Tibial artery (tissue), 4 donors: ENCODE data around the gene OTOS.

Experiments
- DNase-seq, 2 donors: peaks; one replicate each; pipeline ENCODE4 v3.0.0-alpha.2; 2019
- H3K27ac ChIP-seq, 2 donors: fragments of 200-600 bp; sonication (generic) in 1 of 2; 1 replicate in 1 of 2; 2 replicates in 1 of 2; pipeline ENCODE4 v1.5.1; 2018 to 2019; ENCODE audit warnings: mild to moderate bottlenecking in 1 of 2
- H3K27me3 ChIP-seq, 2 donors: fragments of 200-600 bp; sonication (generic) in 1 of 2; one replicate each; pipeline versions ENCODE4 v1.5.1 to v1.6.0; 2016 to 2019
- H3K36me3 ChIP-seq, 3 donors: fragments of 200-600 bp; sonication (generic) in 2 of 3; one replicate each; pipeline ENCODE4 v1.5.1; 2016 to 2019; ENCODE audit warnings: mild to moderate bottlenecking in 2 of 3
- H3K4me1 ChIP-seq, 4 donors: fragments of 200-600 bp; sonication (generic) in 2 of 4; 1 replicate in 3 of 4; 2 replicates in 1 of 4; pipeline ENCODE4 v1.5.1; 2016 to 2019
- H3K4me3 ChIP-seq, 2 donors: fragments of 200-600 bp; sonication (generic) in 1 of 2; 1 replicate in 1 of 2; 2 replicates in 1 of 2; pipeline ENCODE4 v1.5.1; 2018 to 2019; ENCODE audit warnings: mild to moderate bottlenecking in 2 of 2
- H3K9me3 ChIP-seq, 3 donors: fragments of 200-600 bp; sonication (generic) in 1 of 3; one replicate each; pipeline ENCODE4 v1.5.1; 2016 to 2019
- intact Hi-C: fragments of 100-400 bp; cut with DNase I; formaldehyde crosslinking; loops from one replicate; pipeline ENCODE4 v1.15.0; 2023; ENCODE audit warnings: low total_unique reads
- TF ChIP-seq, protein P1 (sequence below), 2 experiments: fragments of 200-600 bp in 1 of 2; fragments of 450-650 bp in 1 of 2; IDR thresholded peaks; one replicate each; pipeline ENCODE4 v1.5.1; 2017 to 2019; ENCODE audit warnings: antibody characterized with exemption in 2 of 2, mild to moderate bottlenecking in 1 of 2, moderate library complexity in 1 of 2

The OTOS gene

DNA sequence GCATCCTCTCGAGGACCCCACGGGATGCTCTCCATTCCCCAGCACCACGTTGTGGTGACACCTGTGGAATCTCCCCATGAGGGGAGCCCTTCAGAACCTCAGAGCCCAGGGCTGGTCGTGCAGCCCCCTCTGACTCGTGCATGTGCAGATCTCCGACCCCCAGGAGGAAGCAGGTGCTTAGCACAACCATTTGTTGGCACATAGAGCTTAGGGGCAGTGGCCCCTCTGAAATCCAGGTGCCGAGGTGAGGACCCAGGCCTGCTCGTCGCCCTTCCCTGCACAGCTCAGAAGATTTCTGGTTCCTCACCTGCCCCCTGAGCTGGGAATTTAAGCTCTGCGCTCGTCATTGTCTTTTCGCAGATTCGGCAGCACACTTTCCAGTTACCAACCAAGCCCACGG, 1.3 kb upstream of the OTOS start:
- Histone ChIP-seq H3K27me3 (peaks cover 0 to 43% of the 10 kb centered on the region in 2 donors), H3K27ac (no peak overlapping the region), H3K4me1 (peaks cover 0 to 7% (median 4%) of the 10 kb centered on the region in 4 donors), H3K36me3 (no peaks in the 10 kb centered on the region), H3K9me3 (no peaks in the 10 kb centered on the region), H3K4me3 (no peak overlapping the region)
- TF ChIP-seq, protein P1, sequence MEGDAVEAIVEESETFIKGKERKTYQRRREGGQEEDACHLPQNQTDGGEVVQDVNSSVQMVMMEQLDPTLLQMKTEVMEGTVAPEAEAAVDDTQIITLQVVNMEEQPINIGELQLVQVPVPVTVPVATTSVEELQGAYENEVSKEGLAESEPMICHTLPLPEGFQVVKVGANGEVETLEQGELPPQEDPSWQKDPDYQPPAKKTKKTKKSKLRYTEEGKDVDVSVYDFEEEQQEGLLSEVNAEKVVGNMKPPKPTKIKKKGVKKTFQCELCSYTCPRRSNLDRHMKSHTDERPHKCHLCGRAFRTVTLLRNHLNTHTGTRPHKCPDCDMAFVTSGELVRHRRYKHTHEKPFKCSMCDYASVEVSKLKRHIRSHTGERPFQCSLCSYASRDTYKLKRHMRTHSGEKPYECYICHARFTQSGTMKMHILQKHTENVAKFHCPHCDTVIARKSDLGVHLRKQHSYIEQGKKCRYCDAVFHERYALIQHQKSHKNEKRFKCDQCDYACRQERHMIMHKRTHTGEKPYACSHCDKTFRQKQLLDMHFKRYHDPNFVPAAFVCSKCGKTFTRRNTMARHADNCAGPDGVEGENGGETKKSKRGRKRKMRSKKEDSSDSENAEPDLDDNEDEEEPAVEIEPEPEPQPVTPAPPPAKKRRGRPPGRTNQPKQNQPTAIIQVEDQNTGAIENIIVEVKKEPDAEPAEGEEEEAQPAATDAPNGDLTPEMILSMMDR (IDR thresholded peaks at IDR 0.05), result no peak
- peak in 1 of 2 donors; percentile 33 for DNase-seq
- intact Hi-C loops, result no loop called here

DNA sequence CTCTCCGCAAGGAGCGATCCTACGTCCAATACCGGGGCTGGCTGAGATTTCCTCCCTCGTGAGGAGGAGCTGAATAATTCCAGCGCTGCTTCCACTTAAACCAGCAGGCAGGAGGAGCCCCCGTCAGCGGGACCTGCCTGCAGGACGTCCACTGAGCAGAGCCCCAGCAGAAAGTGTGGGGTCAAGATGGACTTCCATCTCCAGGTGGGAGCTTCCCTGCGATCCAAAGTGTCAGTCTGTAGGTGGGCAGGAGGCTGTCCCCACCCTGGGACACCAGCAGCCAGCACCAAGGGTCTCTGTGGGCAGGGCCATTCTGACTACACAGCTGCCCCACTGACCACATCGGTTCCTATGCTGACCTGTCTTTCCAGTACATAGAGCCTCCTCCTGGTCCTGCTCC, 462 bp upstream of the OTOS start:
- intact Hi-C loops, result no loop called here
- no peaks in the 10 kb centered on the region for H3K36me3 ChIP-seq
- H3K4me1 ChIP-seq, result peaks cover 0 to 12% (median 5%) of the 10 kb centered on the region in 4 donors
- no peak overlapping the region for H3K4me3 ChIP-seq
- no peak overlapping the region for H3K27ac ChIP-seq
- H3K27me3 ChIP-seq, result peaks cover 0 to 35% of the 10 kb centered on the region in 2 donors
- H3K9me3 ChIP-seq, result no peaks in the 10 kb centered on the region
- peak in 1 of 2 donors; percentile 39 for DNase-seq
- TF ChIP-seq, protein P1 (IDR thresholded peaks at IDR 0.05), result no peak

DNA sequence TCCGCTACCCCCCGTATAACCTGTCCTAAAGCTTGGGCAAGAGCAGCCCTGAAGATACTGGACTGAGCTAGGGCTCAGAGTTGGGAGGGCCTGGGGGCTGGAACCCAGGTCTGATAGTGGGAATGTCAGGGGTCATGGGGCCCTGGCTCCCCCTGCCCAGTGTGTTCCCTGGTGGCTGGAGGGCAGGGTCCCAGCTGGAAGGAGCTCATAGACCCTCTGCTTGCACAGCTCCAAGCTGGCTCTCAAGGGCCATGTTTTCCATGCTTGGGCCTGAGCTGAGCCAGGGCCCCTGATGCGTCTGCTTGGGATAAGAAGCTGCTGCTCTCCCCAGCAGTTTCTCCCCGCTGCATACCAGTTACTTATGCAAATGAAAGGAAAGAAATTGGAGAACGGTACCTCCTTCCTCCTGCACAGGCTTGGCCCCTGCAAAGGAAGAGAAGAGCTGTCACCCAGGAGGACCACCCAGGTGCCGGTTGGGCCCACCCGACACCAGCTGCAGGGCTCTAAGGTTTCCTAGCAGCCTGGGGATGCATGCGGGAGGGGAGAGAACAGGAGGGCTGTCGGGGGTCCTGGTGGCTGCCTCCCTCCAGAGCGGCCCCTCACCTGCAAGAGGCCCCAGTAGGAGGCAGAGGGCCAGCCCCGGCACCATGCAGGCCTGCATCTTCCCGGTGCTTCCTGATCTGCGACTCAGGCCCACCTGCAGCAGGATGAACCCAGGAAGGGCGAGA, 628 bp downstream of the OTOS start:
- intact Hi-C loops, result no loop called here
- Histone ChIP-seq H3K27me3 (peaks cover 0 to 28% of the 10 kb centered on the region in 2 donors), H3K27ac (no peak overlapping the region), H3K9me3 (no peaks in the 10 kb centered on the region), H3K36me3 (no peaks in the 10 kb centered on the region), H3K4me1 (peaks cover 0 to 20% (median 12%) of the 10 kb centered on the region in 4 donors), H3K4me3 (no peak overlapping the region)
- TF ChIP-seq, protein P1 (IDR thresholded peaks at IDR 0.05), result no peak
- peak; percentile 6 to 60 for DNase-seq

DNA sequence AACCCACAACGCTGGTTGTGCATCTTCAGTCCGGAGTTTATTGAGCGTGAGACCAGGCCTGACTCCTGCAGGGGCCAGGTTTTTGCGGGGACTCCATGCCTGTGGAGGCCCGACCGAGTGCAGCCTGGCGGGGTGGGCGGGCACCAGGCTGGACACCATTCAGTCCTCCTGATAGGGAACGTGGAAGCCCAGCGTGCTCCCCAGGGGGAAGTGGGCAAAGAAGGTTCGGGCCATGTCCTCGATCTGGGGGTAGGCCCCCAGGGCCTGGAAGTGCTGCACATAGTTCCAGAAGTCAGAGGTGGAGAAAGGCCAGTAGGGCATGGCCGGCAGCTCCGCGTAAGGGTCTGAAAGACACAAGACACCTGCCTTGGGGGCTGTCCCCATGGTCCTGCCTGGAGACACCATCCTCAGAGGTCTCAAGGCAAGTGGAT, 1.4 kb downstream of the OTOS start:
- intact Hi-C loops, result no loop called here
- peak; percentile 13 to 51 for DNase-seq
- no peak overlapping the region for H3K4me3 ChIP-seq
- H3K36me3 ChIP-seq, result no peaks in the 10 kb centered on the region
- TF ChIP-seq, protein P1 (IDR thresholded peaks at IDR 0.05), result no peak
- no peaks in the 10 kb centered on the region for H3K9me3 ChIP-seq
- H3K27me3 ChIP-seq, result peaks cover 0 to 19% of the 10 kb centered on the region in 2 donors
- H3K4me1 ChIP-seq, result peaks cover 0 to 28% (median 14%) of the 10 kb centered on the region in 4 donors
- no peak overlapping the region for H3K27ac ChIP-seq

DNA sequence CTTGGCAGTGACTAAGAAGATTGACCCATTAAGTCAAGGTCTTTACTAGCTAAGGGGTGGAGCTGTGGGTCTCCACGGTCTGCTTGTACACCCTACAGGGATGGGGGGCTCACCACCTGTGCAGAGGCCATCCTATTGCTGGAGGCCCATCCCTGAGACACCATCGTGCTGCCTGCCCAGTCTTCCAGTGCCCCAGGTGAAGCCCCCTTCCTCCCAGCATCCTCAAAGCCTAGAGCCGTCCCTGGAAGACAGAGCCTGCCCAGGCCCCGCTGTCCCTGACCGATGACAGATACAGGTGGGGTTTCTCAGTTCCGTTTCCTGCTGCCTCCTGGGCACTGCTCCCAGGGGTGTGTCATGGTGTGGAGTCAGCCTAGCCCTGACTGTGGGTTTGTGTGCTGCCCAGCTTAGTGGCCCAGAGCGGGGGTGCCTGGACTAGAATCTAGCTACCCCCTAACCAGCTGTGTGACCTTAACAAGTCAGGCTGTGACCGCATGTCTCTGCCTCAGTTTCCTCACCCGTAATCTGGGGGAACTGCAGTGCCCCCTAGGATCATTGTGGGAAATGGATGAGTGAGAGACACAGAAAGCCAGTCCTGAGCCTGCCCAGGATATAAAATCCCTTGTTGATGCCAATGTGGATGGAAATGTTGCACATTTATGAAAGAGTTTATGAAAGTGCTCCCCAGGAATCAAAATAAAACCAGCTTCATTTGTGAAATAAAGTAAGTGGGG, 2.0 kb downstream of the OTOS start:
- peaks cover 0 to 22% (median 12%) of the 10 kb centered on the region in 4 donors for H3K4me1 ChIP-seq
- H3K27ac ChIP-seq, result no peak overlapping the region
- intact Hi-C loops, result no loop called here
- no peak overlapping the region for H3K4me3 ChIP-seq
- no peaks in the 10 kb centered on the region for H3K9me3 ChIP-seq
- DNase-seq, result peak; percentile 14 to 34
- H3K27me3 ChIP-seq, result peaks cover 0 to 15% of the 10 kb centered on the region in 2 donors
- TF ChIP-seq, protein P1 (IDR thresholded peaks at IDR 0.05), result no peak
- peaks cover 3 to 5% (median 3%) of the 10 kb centered on the region in 3 donors for H3K36me3 ChIP-seq
